Type B pancreatic cell (in vitro differentiated cells): ENCODE data around the gene CTXND2. TPM values are rescaled to one million over a fixed set of nuclear protein-coding genes. Genes with fewer than 3 reads are reported as not detected.
"Not testable (repeated sequence)": the region's sequence is repeated elsewhere in the genome, so short reads cannot be mapped to it uniquely, and the experiment has no call there.

Source experiments
- DNase-seq: peaks from one replicate; pipeline ENCODE4 v3.0.0; 2021; ENCODE audit warnings: mixed read lengths; ENCODE audit not compliant: unreplicated experiment; ENCODE audit errors: extremely low spot score
- H3K27ac Mint-ChIP-seq: 2 replicates; pipeline ENCODE4 v1.8.0; 2021; ENCODE audit warnings: mild to moderate bottlenecking, mixed read lengths
- H3K27me3 Mint-ChIP-seq: 2 replicates; pipeline ENCODE4 v1.8.0; 2021; ENCODE audit warnings: mixed read lengths
- H3K36me3 Mint-ChIP-seq: 2 replicates; pipeline ENCODE4 v1.8.0; 2021; ENCODE audit warnings: mixed read lengths
- H3K4me1 Mint-ChIP-seq: one replicate; pipeline ENCODE4 v1.8.0; 2021; ENCODE audit warnings: mixed read lengths; ENCODE audit not compliant: unreplicated experiment
- H3K4me3 Mint-ChIP-seq: 2 replicates; pipeline ENCODE4 v1.8.0; 2021; ENCODE audit warnings: mild to moderate bottlenecking, mixed read lengths
- H3K9me3 Mint-ChIP-seq: 2 replicates; pipeline ENCODE4 v1.8.0; 2021; ENCODE audit warnings: mixed read lengths
- CTCF ChIP-seq: fragments of 200-600 bp; sonication (generic); conservative IDR thresholded peaks from 2 replicates; pipeline ENCODE4 v1.5.0; 2021; ENCODE audit warnings: antibody characterized with exemption, mild to moderate bottlenecking
- long read RNA-seq: library from polyadenylated mRNA; unstranded; transcript quantifications from one replicate; pipeline ENCODE4 v2.0.0, GENCODE V29; 2020
- total RNA-seq: library from RNA; stranded (reverse); gene quantifications from 2 replicates; pipeline ENCODE4 v1.2.1, GENCODE V29; 2021; ENCODE audit warnings: low replicate concordance

Gene CTXND2
- not detected in 2 replicates for total RNA-seq
- long read RNA-seq: 0 reads

DNA sequence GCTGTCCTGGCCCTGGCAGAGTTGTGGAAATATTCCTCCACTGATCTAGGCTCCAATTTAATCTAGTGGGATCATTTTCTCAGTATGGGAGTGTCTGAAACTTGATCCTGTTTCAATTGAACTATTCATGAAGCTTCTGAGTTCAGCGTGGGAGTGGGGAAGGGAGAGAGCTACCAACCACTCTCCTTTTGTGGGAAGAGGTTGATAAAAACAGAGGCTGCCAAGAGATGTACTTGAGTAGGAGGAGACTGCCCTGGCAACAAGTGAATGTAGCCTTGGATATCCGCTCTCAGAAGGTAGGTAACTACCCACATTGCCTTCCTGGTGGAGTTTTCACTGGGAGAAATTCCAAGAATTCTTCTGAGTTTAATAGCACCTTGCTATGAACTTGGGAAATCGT is at the start of gene CTXND2:
Gene CTXND2 (plus strand): TSS at position 119 of the 400 bp plus-strand sequence. CDS start 25,179 bp downstream, outside the sequence.
- peaks cover 6% of the 10 kb centered on the region for H3K27me3 Mint-ChIP-seq
- H3K36me3 Mint-ChIP-seq: no peaks in the 10 kb centered on the region
- no peak for TF ChIP-seq CTCF
- H3K9me3 Mint-ChIP-seq: no peaks in the 10 kb centered on the region
- H3K27ac Mint-ChIP-seq: no peak within 1 kb of the TSS
- H3K4me1 Mint-ChIP-seq: peaks cover 9% of the 10 kb centered on the region
- DNase-seq: no peak
- H3K4me3 Mint-ChIP-seq: no peak within 1 kb of the TSS

DNA sequence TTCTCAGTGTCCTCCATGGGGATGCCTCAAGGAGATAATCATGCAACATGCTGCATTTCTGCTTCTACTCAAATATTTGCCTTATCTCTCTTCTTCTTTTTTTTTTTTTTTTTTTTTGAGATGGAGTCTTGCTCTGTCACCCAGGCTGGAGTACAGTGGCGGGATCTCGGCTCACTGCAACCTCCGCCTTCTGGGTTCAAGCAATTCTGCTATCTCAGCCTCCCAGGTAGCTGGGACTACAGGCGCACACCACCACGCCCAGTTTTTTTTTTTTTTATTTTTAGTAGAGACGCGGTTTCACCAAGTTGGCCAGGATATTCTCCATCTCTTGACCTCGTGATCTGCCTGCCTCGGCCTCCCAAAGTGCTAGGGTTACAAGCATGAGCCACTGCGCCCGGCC is 46.1 kb upstream of the CTXND2 start:
- H3K36me3 Mint-ChIP-seq: peaks cover 28% of the 10 kb centered on the region
- not testable (repeated sequence) for H3K4me1 Mint-ChIP-seq, H3K27ac Mint-ChIP-seq, H3K27me3 Mint-ChIP-seq, H3K9me3 Mint-ChIP-seq, H3K4me3 Mint-ChIP-seq, DNase-seq

- H3K4me3 Mint-ChIP-seq: no peak overlapping the region
- no peak for TF ChIP-seq CTCF
- DNase-seq: no peak
- no peak overlapping the region for H3K27ac Mint-ChIP-seq
- no peaks in the 10 kb centered on the region for H3K4me1 Mint-ChIP-seq
- peaks cover 29% of the 10 kb centered on the region for H3K36me3 Mint-ChIP-seq
- no peaks in the 10 kb centered on the region for H3K27me3 Mint-ChIP-seq
- H3K9me3 Mint-ChIP-seq: no peaks in the 10 kb centered on the region
Observed at GRCh38 chr1:150841626-150842025, 45.3 kb upstream of the CTXND2 start.

- TF ChIP-seq CTCF: no peak
- Mint-ChIP-seq H3K4me3 (no peak overlapping the region), H3K27me3 (no peaks in the 10 kb centered on the region), H3K27ac (no peak overlapping the region), H3K36me3 (peaks cover 29% of the 10 kb centered on the region), H3K4me1 (no peaks in the 10 kb centered on the region), H3K9me3 (no peaks in the 10 kb centered on the region)
- no peak for DNase-seq
Observed at GRCh38 chr1:150842343-150842742, 44.6 kb upstream of the CTXND2 start.

DNA sequence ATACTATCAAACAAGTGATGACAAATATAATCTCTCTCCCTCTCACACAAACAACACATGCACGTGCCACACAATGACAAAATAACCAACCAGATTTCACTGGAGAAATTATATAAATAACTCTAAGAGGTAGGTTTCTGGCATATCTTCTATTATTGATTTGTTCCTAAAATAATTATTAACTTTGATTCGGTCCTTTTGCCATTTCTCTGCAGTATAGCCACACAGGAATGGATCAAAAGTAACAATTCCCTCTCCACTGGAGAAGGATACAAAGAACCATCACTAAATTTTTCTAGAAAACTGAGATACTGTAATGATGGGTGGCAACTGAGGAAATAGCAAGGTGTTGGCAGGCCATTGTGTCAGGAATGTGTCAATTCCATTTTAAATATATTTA is 44.0 kb upstream of the CTXND2 start:
- Mint-ChIP-seq H3K36me3 (peaks cover 29% of the 10 kb centered on the region), H3K27me3 (no peaks in the 10 kb centered on the region), H3K9me3 (no peaks in the 10 kb centered on the region), H3K4me1 (no peaks in the 10 kb centered on the region), H3K27ac (no peak overlapping the region), H3K4me3 (no peak overlapping the region)
- TF ChIP-seq CTCF: no peak
- DNase-seq: no peak

- Mint-ChIP-seq H3K4me1 (no peaks in the 10 kb centered on the region), H3K27ac (no peak overlapping the region), H3K4me3 (no peak overlapping the region), H3K27me3 (no peaks in the 10 kb centered on the region), H3K9me3 (no peaks in the 10 kb centered on the region), H3K36me3 (peaks cover 25% of the 10 kb centered on the region)
- no peak for DNase-seq
- TF ChIP-seq CTCF: no peak
Observed at GRCh38 chr1:150843474-150843873, 43.5 kb upstream of the CTXND2 start.
